NCI-H2227 (cell line): ENCODE measurements around the gene TOMM7.
"Not testable (repeated sequence)": the region's sequence is repeated elsewhere in the genome, so short reads cannot be mapped to it uniquely, and the experiment has no call there.

Source experiments
- DNase-seq: peaks from one replicate; lab custom pipeline; 2025; ENCODE audit not compliant: unreplicated experiment; lab: John Stamatoyannopoulos, UW

The TOMM7 gene

GRCh38 chr7:22824760-22825159, 2.1 kb upstream of the TOMM7 start:
- no peak for DNase-seq

- peak; percentile 36 for DNase-seq
Measured at GRCh38 chr7:22823142-22823497, 471 bp upstream of the TOMM7 start.

- no peak for DNase-seq
Measured at GRCh38 chr7:22821702-22822485, 755 bp downstream of the TOMM7 start.

- DNase-seq = no peak
Measured at GRCh38 chr7:22819476-22819875, 3.2 kb downstream of the TOMM7 start.

- no peak for DNase-seq
Measured at GRCh38 chr7:22814261-22815208, 8.1 kb downstream of the TOMM7 start.

GRCh38 chr7:22812353-22812752, 10.3 kb downstream of the TOMM7 start:
- no peak for DNase-seq

GRCh38 chr7:22811746-22812280, 10.8 kb downstream of the TOMM7 start:
- no peak for DNase-seq

GRCh38 chr7:22810843-22811242, 11.8 kb downstream of the TOMM7 start:
- DNase-seq = no peak

- DNase-seq = no peak
Measured at GRCh38 chr7:22809902-22810642, 12.6 kb downstream of the TOMM7 start.

GRCh38 chr7:22808140-22808539, 14.5 kb downstream of the TOMM7 start:
- no peak for DNase-seq

- DNase-seq = no peak
Measured at GRCh38 chr7:22806752-22807151, 15.9 kb downstream of the TOMM7 start.

GRCh38 chr7:22805227-22805626, 17.4 kb downstream of the TOMM7 start:
- DNase-seq = no peak

GRCh38 chr7:22802831-22803230, 19.8 kb downstream of the TOMM7 start:
- DNase-seq = not testable (repeated sequence)

- DNase-seq = no peak
Measured at GRCh38 chr7:22802426-22802825, 20.2 kb downstream of the TOMM7 start.

- DNase-seq = no peak
Measured at GRCh38 chr7:22801912-22802311, 20.7 kb downstream of the TOMM7 start.

- no peak for DNase-seq
Measured at GRCh38 chr7:22799633-22800032, 23.0 kb downstream of the TOMM7 start.

GRCh38 chr7:22793593-22794462, 28.8 kb downstream of the TOMM7 start:
- no peak for DNase-seq

GRCh38 chr7:22791204-22792158, 31.2 kb downstream of the TOMM7 start:
- no peak for DNase-seq

- not testable (repeated sequence) for DNase-seq
Measured at GRCh38 chr7:22790640-22791039, 32.0 kb downstream of the TOMM7 start.
